Testis (tissue), 3 donors: ENCODE data around the gene MAP6D1. TPM values are rescaled to one million over a fixed set of nuclear protein-coding genes. Genes with fewer than 3 reads are reported as not detected.

Source experiments
- DNase-seq: peaks from one replicate; pipeline ENCODE4 v3.0.0-alpha.2; 2019
- H3K27ac ChIP-seq, 2 donors: fragments of 200-600 bp; sonication (generic); one replicate each; pipeline ENCODE4 v1.5.1; 2019
- H3K27me3 ChIP-seq: fragments of 200-600 bp; sonication (generic); one replicate; pipeline ENCODE4 v1.5.1; 2019
- H3K36me3 ChIP-seq: fragments of 200-600 bp; sonication (generic); one replicate; pipeline ENCODE4 v1.5.1; 2017; ENCODE audit warnings: low read depth; ENCODE audit errors: missing control alignments
- H3K4me1 ChIP-seq: fragments of 200-600 bp; sonication (generic); one replicate; pipeline ENCODE4 v1.5.1; 2019
- H3K4me3 ChIP-seq, 2 donors: fragments of 200-600 bp; sonication (generic); one replicate each; pipeline ENCODE4 v1.5.1; 2017 to 2019
- H3K9me3 ChIP-seq: fragments of 200-600 bp; sonication (generic); one replicate; pipeline ENCODE4 v1.5.1; 2017
- POLR2A ChIP-seq: fragments of 450-650 bp; IDR thresholded peaks from one replicate; pipeline ENCODE4 v1.6.1; 2017; ENCODE audit warnings: antibody characterized with exemption, mild to moderate bottlenecking, moderate library complexity
- WGBS, 2 donors: methylation state at CpG; one replicate each; pipeline ENCODE4 v1.1.5; 2018; 5-methylcytosine and 5-hydroxymethylcytosine counted together
- intact Hi-C: fragments of 100-400 bp; cut with DNase I; formaldehyde crosslinking; loops from one replicate; pipeline ENCODE4 v1.15.1; 2023; ENCODE audit warnings: low total_unique reads
- polyA plus RNA-seq: library from polyadenylated mRNA; stranded (reverse); fragments of 350-450 nt; fragmentation: Illumina TruSeq; extraction: RNeasy Lipid Tissue Mini Kit (QIAGEN cat#74804); gene quantifications from one replicate; pipeline ENCODE4 v1.2.3, GENCODE V29; 2014; ENCODE audit warnings: low read depth, low replicate concordance; ENCODE audit not compliant: insufficient read depth
- total RNA-seq, 2 donors: library from RNA; depleted of rRNA; stranded (reverse); fragments of >200 nt; gene quantifications; one replicate each; pipeline ENCODE4 v1.2.3, GENCODE V29; 2016
- TF ChIP-seq, protein P1 (sequence below), 3 experiments: fragments of 450-650 bp in 2 of 3; fragments of 200-600 bp in 1 of 3; sonication (generic) in 1 of 3; IDR thresholded peaks; one replicate each; pipeline ENCODE4 v1.5.1; 2016 to 2019; ENCODE audit warnings: antibody characterized with exemption in 3 of 3, mild to moderate bottlenecking in 2 of 3, moderate library complexity in 1 of 3

Gene MAP6D1
- total and polyA plus RNA-seq, 3 donors from 2014 or later = 0.80 to 8.3 (median 4.8) TPM

DNA sequence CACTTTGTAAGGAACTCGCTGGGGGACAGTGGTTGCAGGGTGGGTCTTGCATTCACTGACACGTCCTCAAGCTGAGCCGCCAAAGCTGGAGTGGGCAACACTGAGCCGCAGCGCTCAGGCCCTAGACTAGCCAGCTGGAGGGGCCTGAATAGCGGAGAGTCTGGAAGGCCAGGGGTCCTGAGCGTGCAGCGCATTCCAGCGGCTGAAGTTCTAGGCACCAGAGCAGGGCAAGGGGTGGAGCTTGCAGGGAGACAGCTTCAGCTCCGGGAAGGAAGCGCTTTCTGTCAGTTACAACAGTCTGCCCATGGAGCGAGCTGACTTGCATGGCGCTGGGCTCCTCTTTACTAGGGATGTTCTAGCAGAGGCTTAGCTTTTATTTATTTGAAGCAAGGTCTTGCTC lies 2.7 kb downstream of the MAP6D1 start:
- no peaks in the 10 kb centered on the region for H3K27me3 ChIP-seq
- H3K4me1 ChIP-seq = peaks cover 4% of the 10 kb centered on the region
- no peaks in the 10 kb centered on the region for H3K36me3 ChIP-seq
- no peak for TF ChIP-seq POLR2A
- TF ChIP-seq, protein P1, sequence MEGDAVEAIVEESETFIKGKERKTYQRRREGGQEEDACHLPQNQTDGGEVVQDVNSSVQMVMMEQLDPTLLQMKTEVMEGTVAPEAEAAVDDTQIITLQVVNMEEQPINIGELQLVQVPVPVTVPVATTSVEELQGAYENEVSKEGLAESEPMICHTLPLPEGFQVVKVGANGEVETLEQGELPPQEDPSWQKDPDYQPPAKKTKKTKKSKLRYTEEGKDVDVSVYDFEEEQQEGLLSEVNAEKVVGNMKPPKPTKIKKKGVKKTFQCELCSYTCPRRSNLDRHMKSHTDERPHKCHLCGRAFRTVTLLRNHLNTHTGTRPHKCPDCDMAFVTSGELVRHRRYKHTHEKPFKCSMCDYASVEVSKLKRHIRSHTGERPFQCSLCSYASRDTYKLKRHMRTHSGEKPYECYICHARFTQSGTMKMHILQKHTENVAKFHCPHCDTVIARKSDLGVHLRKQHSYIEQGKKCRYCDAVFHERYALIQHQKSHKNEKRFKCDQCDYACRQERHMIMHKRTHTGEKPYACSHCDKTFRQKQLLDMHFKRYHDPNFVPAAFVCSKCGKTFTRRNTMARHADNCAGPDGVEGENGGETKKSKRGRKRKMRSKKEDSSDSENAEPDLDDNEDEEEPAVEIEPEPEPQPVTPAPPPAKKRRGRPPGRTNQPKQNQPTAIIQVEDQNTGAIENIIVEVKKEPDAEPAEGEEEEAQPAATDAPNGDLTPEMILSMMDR (IDR thresholded peaks at IDR 0.05) = no peak
- H3K9me3 ChIP-seq = no peaks in the 10 kb centered on the region
- no peak overlapping the region for H3K4me3 ChIP-seq
- 76 to 86% methylated on average over 9 to 12 of the region's 13 CpGs for WGBS, 2 donors
- intact Hi-C loops = no loop called here
- no peak overlapping the region for H3K27ac ChIP-seq
- DNase-seq = no peak

DNA sequence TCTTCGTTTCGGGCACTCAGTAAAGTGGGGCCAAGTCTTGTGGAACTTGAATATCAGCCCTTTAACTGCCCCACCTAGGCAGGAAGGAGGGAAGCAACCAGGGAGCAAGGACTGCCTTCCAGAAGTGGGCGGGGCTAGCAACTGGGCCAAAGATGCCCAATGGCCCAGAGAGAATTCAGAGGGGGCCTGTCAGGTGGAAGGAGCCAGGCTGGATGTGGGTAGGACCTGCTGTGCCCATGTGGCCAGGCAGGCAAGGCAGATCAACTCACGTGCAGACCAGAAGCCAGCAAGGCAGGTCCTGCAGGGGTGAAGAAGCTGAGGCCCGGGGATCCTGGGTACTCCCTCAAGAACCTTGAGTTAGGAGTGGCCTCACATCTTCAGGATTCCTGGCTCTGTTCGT lies 5.5 kb downstream of the MAP6D1 start:
- H3K27ac ChIP-seq = no peak overlapping the region
- H3K4me3 ChIP-seq = no peak overlapping the region
- peaks cover 4% of the 10 kb centered on the region for H3K4me1 ChIP-seq
- TF ChIP-seq, protein P1 (IDR thresholded peaks at IDR 0.05) = no peak
- TF ChIP-seq POLR2A = no peak
- WGBS, 2 donors = 91 to 92% methylated on average over 4 to 6 of the region's 6 CpGs
- no peaks in the 10 kb centered on the region for H3K9me3 ChIP-seq
- intact Hi-C loops = no loop called here
- H3K36me3 ChIP-seq = no peaks in the 10 kb centered on the region
- no peaks in the 10 kb centered on the region for H3K27me3 ChIP-seq
- DNase-seq = no peak

GRCh38 chr3:183818706-183819624 lies 6.4 kb downstream of the MAP6D1 start:
- H3K27ac ChIP-seq = no peak overlapping the region
- H3K9me3 ChIP-seq = no peaks in the 10 kb centered on the region
- H3K27me3 ChIP-seq = no peaks in the 10 kb centered on the region
- WGBS, 2 donors = 90 to 92% methylated on average over 20 to 22 of the region's 25 CpGs
- TF ChIP-seq POLR2A = no peak
- TF ChIP-seq, protein P1 (IDR thresholded peaks at IDR 0.05) = no peak
- no peaks in the 10 kb centered on the region for H3K36me3 ChIP-seq
- no peaks in the 10 kb centered on the region for H3K4me1 ChIP-seq
- intact Hi-C loops = no loop called here
- H3K4me3 ChIP-seq = no peak overlapping the region
- DNase-seq = peak; percentile 28

DNA sequence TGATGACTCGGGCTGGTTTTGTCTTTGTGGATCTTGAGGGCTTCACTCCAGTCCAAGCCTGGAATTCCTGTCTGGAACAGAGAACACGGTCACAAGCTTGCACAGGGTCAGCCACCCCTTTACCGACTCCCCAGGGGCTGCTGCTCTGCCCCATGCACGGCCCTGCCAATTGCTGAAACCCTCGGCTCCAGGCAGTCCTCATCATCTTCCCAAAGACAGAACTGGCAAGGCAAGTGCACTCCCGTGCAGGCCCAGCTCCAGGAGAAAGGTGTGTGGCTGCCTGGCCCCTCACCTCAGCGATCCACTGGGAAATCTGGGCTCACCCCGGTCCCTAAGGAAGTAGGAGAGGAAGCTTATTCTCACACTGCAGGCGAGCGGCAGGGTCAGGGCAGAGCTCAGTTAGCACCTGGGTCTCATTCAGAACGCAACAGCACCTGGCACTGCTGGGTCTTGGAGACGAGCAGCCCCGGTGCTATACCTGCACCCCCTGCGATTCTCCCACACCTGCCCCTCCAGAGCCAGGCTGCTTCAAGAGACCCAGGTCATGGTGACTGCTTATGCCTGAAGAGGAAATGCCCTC lies 7.2 kb downstream of the MAP6D1 start:
- H3K4me1 ChIP-seq = no peaks in the 10 kb centered on the region
- no peak overlapping the region for H3K4me3 ChIP-seq
- no peaks in the 10 kb centered on the region for H3K36me3 ChIP-seq
- no peak for TF ChIP-seq POLR2A
- WGBS, 2 donors = 90 to 91% methylated on average over 9 to 14 of the region's 14 CpGs
- no peak overlapping the region for H3K27ac ChIP-seq
- no peaks in the 10 kb centered on the region for H3K9me3 ChIP-seq
- no peak for DNase-seq
- intact Hi-C loops = no loop called here
- no peaks in the 10 kb centered on the region for H3K27me3 ChIP-seq

DNA sequence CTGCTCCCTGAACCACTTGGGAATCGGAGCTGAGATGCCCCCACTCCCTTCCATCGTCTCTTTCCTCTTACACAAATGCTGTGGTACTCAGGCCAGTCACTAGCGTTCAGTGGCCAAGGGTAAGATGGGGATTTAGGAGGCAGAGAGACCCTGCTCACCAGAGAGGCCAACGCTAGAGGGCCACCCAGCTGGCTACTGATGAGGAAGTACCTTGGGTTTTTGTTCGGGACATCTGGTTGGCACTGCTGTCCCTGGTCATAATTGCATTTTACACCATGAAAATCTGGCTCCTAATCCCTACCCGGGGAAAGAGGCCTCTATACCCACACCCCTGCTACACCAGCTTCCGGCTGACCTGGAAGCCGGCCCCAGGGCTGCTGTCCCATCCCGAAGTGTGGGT lies 7.7 kb downstream of the MAP6D1 start:
- H3K9me3 ChIP-seq = no peaks in the 10 kb centered on the region
- H3K4me1 ChIP-seq = no peaks in the 10 kb centered on the region
- H3K36me3 ChIP-seq = no peaks in the 10 kb centered on the region
- no peak overlapping the region for H3K27ac ChIP-seq
- 95% methylated on average over 7 to 9 of the region's 9 CpGs for WGBS, 2 donors
- intact Hi-C loops = no loop called here
- no peak overlapping the region for H3K4me3 ChIP-seq
- TF ChIP-seq, protein P1 (IDR thresholded peaks at IDR 0.05) = no peak
- no peak for TF ChIP-seq POLR2A
- DNase-seq = no peak
- H3K27me3 ChIP-seq = no peaks in the 10 kb centered on the region
